Measurements from ENCODE around the gene NCK2.

DNA sequence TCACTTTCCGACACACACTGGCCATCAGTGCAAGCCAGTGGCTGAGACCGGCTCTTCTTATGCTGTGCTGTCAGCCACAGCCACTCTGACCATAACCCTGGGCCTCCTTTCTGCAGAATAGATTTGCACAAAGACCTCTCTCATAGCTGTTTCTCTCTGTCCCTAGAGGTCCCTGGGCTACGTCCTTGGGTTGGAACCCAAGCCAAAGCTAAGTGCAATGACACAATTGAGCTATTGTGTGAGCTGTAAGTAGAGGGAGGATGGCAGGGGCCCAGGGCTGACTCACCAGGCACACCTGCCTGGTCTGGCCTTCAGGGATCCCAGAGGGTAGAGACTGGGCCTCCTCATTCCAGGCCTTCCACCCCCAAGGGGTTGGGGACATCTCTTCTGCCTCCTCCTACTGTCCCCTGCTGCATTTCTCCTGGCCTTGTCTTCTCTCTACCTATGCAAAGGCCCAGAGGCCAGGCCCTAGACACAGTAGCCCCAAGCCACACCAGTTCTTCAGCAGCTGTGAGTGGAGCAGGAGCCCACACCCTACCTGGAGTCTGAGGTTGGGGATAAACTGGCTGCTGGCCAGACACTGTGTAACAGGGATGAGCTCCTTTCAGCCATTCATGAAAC lies 174.6 kb downstream of the NCK2 start:
- TF ChIP-seq EZH2 (IDR thresholded peaks at IDR 0.05; ENCODE audit: borderline replicate concordance, low read depth, low read length, poor library complexity, severe bottlenecking): no peak
- TF ChIP-seq, protein P1, sequence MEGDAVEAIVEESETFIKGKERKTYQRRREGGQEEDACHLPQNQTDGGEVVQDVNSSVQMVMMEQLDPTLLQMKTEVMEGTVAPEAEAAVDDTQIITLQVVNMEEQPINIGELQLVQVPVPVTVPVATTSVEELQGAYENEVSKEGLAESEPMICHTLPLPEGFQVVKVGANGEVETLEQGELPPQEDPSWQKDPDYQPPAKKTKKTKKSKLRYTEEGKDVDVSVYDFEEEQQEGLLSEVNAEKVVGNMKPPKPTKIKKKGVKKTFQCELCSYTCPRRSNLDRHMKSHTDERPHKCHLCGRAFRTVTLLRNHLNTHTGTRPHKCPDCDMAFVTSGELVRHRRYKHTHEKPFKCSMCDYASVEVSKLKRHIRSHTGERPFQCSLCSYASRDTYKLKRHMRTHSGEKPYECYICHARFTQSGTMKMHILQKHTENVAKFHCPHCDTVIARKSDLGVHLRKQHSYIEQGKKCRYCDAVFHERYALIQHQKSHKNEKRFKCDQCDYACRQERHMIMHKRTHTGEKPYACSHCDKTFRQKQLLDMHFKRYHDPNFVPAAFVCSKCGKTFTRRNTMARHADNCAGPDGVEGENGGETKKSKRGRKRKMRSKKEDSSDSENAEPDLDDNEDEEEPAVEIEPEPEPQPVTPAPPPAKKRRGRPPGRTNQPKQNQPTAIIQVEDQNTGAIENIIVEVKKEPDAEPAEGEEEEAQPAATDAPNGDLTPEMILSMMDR (conservative IDR thresholded peaks at IDR 0.05; ENCODE audit: low read depth, low read length): no peak

Data from A673 (cell line).